ENCODE results near the gene RBBP8NL. TPM values are rescaled to one million over a fixed set of nuclear protein-coding genes. Genes with fewer than 3 reads are reported as not detected.

The RBBP8NL gene
- total and polyA plus RNA-seq, 2 donors (not counting 1 experiment from before 2014, with no cell fraction given) = not detected

DNA sequence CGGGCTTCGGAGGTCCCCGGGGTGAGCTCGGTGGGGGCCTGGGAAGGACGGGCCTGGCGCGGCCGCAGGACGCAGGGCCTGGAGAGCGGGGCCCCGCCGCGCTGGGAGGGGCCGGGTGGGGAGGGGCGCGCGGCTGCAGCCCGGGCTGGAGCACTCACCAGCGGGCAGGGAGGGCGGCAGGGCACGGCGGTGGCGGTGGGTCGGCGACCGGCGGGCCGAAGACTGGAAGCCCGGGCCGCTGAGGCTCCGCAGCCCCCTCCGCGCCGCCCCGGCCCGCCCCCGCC lies 48.4 kb upstream of the RBBP8NL start, which contains the start of gene GATA5:
TSS of gene GATA5 (minus strand) at position 224 of the 284 bp plus-strand sequence. CDS start 474 bp downstream, outside the sequence.
- DNase-seq (ENCODE audit: low read depth in 2 of 2) = no peak
- Histone ChIP-seq H2AFZ (ENCODE audit: low read length) (no peak within 1 kb of the TSS), H3K4me3 (replicated peaks in 1 of 4; ENCODE audit: control extremely low read depth in 1 of 4, insufficient read depth in 1 of 4, low read depth in 3 of 4, low read length in 4 of 4) (peak within 1 kb of the TSS in 1 of 4 experiments; percentile 28), H3K9me3 (ENCODE audit: control insufficient read depth, insufficient read depth, low read depth, low read length) (no peaks in the 10 kb centered on the region), H3K36me3 (ENCODE audit: control insufficient read depth, insufficient read depth, low read length) (no peaks in the 10 kb centered on the region), H3K4me2 (ENCODE audit: extremely low read depth, insufficient read depth, low read length) (no peak within 1 kb of the TSS), H3K4me1 (ENCODE audit: control insufficient read depth, extremely low read depth, insufficient read depth, low read length) (no peaks in the 10 kb centered on the region), H3K27ac (ENCODE audit: insufficient read depth, low read length) (no peak within 1 kb of the TSS), H3K9ac (ENCODE audit: insufficient read depth, low read length) (no peak within 1 kb of the TSS), H3K79me2 (ENCODE audit: control insufficient read depth, insufficient read depth, low read length) (no peaks in the 10 kb centered on the region), H3K27me3 (ENCODE audit: control insufficient read depth, insufficient read depth, low read length) (peaks cover 18% of the 10 kb centered on the region), H4K20me1 (ENCODE audit: control insufficient read depth, extremely low read depth, insufficient read depth, low read length) (no peaks in the 10 kb centered on the region)
- TF ChIP-seq, protein P1, sequence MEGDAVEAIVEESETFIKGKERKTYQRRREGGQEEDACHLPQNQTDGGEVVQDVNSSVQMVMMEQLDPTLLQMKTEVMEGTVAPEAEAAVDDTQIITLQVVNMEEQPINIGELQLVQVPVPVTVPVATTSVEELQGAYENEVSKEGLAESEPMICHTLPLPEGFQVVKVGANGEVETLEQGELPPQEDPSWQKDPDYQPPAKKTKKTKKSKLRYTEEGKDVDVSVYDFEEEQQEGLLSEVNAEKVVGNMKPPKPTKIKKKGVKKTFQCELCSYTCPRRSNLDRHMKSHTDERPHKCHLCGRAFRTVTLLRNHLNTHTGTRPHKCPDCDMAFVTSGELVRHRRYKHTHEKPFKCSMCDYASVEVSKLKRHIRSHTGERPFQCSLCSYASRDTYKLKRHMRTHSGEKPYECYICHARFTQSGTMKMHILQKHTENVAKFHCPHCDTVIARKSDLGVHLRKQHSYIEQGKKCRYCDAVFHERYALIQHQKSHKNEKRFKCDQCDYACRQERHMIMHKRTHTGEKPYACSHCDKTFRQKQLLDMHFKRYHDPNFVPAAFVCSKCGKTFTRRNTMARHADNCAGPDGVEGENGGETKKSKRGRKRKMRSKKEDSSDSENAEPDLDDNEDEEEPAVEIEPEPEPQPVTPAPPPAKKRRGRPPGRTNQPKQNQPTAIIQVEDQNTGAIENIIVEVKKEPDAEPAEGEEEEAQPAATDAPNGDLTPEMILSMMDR (conservative IDR thresholded peaks at IDR 0.05 in 1 of 2, IDR thresholded peaks at IDR 0.05 in 1 of 2; ENCODE audit: low read depth in 1 of 2, low read length in 2 of 2) = no peak
- TF ChIP-seq EZH2 (IDR thresholded peaks at IDR 0.05; ENCODE audit: low read length, missing control alignments) = no peak

DNA sequence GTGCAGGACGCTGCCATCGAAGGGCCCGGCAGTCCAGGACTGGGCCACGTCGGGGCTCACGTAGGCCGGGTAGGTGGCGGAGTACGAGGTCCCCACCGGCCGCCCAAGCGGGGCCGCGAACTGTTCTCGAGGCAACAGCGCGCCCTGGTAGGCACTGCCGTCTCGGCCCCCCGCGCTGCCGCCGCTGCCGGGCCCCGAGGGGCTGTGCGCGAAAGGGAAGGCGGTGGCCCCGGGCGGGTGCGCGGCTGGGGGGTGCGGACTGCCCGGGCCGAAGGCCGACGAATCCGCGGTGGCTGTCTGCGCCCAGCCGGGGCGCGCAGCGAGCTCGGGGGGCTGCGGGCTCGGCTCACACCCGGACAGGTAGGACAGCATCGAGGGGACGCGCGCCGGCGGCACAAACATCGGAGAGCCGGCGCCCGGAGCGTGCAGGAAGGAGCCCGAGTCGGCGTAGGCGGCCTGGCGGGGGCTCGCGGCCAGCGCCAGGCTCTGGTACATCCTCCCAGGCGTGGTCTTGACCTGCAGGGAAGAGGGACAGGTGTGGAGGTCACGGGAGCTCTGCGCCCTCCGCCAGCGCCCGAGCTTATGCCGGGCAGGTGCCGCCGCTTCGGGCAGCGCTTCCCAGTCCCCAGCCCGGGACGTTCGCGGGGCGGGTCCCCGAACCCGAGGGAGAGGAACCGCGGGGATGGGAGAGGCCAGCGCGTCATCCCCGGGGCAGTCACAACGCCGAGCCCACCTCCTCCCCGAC lies 47.9 kb upstream of the RBBP8NL start:
- H4K20me1 ChIP-seq (ENCODE audit: control insufficient read depth, extremely low read depth, insufficient read depth, low read length) = no peaks in the 10 kb centered on the region
- no peak overlapping the region for H3K27ac ChIP-seq (ENCODE audit: insufficient read depth, low read length)
- H3K79me2 ChIP-seq (ENCODE audit: control insufficient read depth, insufficient read depth, low read length) = no peaks in the 10 kb centered on the region
- no peaks in the 10 kb centered on the region for H3K36me3 ChIP-seq (ENCODE audit: control insufficient read depth, insufficient read depth, low read length)
- no peak overlapping the region for H3K9ac ChIP-seq (ENCODE audit: insufficient read depth, low read length)
- TF ChIP-seq, protein P1 (conservative IDR thresholded peaks at IDR 0.05 in 1 of 2, IDR thresholded peaks at IDR 0.05 in 1 of 2; ENCODE audit: low read depth in 1 of 2, low read length in 2 of 2) = no peak
- TF ChIP-seq EZH2 (IDR thresholded peaks at IDR 0.05; ENCODE audit: low read length, missing control alignments) = peak; percentile 94
- peak overlapping the region in 1 of 4 experiments; percentile 28 for H3K4me3 ChIP-seq (replicated peaks in 1 of 4; ENCODE audit: control extremely low read depth in 1 of 4, insufficient read depth in 1 of 4, low read depth in 3 of 4, low read length in 4 of 4)
- H3K4me2 ChIP-seq (ENCODE audit: extremely low read depth, insufficient read depth, low read length) = no peak overlapping the region
- no peaks in the 10 kb centered on the region for H3K9me3 ChIP-seq (ENCODE audit: control insufficient read depth, insufficient read depth, low read depth, low read length)
- no peaks in the 10 kb centered on the region for H3K4me1 ChIP-seq (ENCODE audit: control insufficient read depth, extremely low read depth, insufficient read depth, low read length)
- no peak for DNase-seq (ENCODE audit: low read depth in 2 of 2)
- H3K27me3 ChIP-seq (ENCODE audit: control insufficient read depth, insufficient read depth, low read length) = peaks cover 18% of the 10 kb centered on the region
- no peak overlapping the region for H2AFZ ChIP-seq (ENCODE audit: low read length)

DNA sequence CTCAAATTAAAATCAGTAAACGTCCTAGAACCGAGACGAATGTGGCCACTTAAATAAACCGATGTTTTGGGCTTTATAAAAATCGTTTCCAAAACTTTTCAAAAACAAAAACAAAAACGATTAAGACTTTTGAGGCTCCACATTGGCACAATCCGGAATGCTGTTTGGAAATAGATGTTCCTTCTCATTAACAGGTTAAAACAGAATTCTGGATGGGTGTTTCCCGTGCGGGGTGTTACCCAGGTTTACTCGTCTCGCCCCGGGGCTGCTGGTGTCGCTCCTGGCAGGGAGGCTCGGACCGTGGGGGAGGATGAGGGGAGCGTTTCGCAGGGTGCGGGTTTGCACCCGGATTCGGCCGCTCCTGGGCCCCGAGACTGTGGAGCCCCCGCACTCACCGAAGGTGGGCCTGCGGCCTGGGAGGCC lies 47.3 kb upstream of the RBBP8NL start:
- TF ChIP-seq, protein P1 (conservative IDR thresholded peaks at IDR 0.05 in 1 of 2, IDR thresholded peaks at IDR 0.05 in 1 of 2; ENCODE audit: low read depth in 1 of 2, low read length in 2 of 2) = no peak
- TF ChIP-seq EZH2 (IDR thresholded peaks at IDR 0.05; ENCODE audit: low read length, missing control alignments) = no peak
- Histone ChIP-seq H4K20me1 (ENCODE audit: control insufficient read depth, extremely low read depth, insufficient read depth, low read length) (no peaks in the 10 kb centered on the region), H3K79me2 (ENCODE audit: control insufficient read depth, insufficient read depth, low read length) (no peaks in the 10 kb centered on the region), H3K9ac (ENCODE audit: insufficient read depth, low read length) (no peak overlapping the region), H3K27ac (ENCODE audit: insufficient read depth, low read length) (no peak overlapping the region), H2AFZ (ENCODE audit: low read length) (no peak overlapping the region), H3K4me2 (ENCODE audit: extremely low read depth, insufficient read depth, low read length) (no peak overlapping the region), H3K27me3 (ENCODE audit: control insufficient read depth, insufficient read depth, low read length) (peaks cover 18% of the 10 kb centered on the region), H3K9me3 (ENCODE audit: control insufficient read depth, insufficient read depth, low read depth, low read length) (no peaks in the 10 kb centered on the region), H3K36me3 (ENCODE audit: control insufficient read depth, insufficient read depth, low read length) (no peaks in the 10 kb centered on the region), H3K4me1 (ENCODE audit: control insufficient read depth, extremely low read depth, insufficient read depth, low read length) (no peaks in the 10 kb centered on the region), H3K4me3 (replicated peaks in 1 of 4; ENCODE audit: control extremely low read depth in 1 of 4, insufficient read depth in 1 of 4, low read depth in 3 of 4, low read length in 4 of 4) (peak overlapping the region in 1 of 4 experiments; percentile 27)
- DNase-seq (ENCODE audit: low read depth in 2 of 2) = peak in 1 of 2 donors; percentile 6

Data from fibroblast of lung (primary cell).